Stimulated activated CD4-positive, alpha-beta T cell treated with anti-CD3 and anti-CD28 coated beads, Interleukin-1b, Interleukin-23, amount 100 ng/mL, for 48 hours (primary cell): ENCODE data around the gene MEAF6.

ENCODE experiments used
- DNase-seq: peaks from one replicate; pipeline ENCODE4 v3.0.0-alpha.2; 2020

The MEAF6 gene

DNA sequence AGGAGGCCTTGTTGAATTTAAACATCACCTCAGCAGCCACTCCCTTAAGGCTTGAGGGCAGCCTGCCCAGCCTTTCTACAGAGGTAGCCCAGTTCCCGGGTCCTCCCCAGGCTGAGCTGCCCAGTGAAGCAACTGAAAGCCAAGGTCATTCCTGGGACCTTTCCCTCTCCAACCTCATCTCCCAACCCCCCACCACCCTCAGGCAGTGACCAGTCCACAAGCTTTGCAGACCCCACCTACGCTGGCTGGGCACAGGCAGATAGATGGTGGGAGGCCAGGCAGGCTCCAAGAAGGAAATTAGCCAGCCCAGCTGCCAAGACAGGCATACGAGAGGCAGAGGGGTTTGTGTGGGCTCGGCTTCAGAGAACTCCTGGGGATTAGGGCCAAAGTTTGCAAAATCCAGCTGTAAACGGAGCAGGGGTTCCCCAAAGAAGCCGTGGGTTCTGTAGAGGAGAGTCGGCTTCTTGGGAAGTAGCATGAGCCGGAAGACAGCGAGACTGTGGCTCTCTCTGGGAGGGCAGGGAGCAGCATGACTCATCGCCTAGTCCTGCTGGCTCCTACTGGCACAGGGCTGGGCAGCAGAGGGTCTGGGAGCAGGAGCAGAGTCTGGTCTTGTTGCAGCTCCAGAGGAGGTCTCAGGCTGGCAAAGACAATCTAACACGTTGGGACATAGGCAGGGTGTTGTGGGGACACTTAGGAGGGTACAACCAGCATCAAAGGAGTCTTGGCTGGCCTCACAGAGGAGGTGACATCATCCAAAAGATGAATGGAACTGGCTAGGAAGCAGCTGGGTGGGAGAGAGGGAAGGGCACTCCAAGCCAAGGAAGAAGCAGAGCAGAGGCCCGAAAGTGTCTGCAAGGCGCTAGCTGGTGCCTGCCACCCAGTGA, 43.0 kb downstream of the MEAF6 start:
- no peak for DNase-seq

DNA sequence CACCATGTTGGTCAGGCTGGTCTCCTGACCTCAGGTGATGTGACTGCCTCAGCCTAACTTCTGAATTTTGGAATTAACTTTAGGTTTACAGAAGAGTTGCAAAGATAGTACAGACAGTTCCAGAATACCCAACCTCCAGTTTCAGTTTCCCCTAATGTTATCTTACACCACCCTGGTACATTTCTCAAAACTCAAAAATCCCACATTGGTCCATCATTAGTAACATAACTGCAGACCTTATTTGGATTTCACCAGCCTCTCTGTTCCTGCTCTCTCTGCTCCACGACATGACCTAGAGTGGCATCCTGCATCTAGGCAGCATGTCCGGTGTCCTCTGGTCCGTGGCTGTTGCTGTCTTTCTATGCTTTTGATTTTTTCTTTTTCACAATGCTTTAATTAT, 45.2 kb downstream of the MEAF6 start:
- DNase-seq = no peak

- no peak for DNase-seq
Measured at GRCh38 chr1:37468037-37468436, 46.5 kb downstream of the MEAF6 start.

DNA sequence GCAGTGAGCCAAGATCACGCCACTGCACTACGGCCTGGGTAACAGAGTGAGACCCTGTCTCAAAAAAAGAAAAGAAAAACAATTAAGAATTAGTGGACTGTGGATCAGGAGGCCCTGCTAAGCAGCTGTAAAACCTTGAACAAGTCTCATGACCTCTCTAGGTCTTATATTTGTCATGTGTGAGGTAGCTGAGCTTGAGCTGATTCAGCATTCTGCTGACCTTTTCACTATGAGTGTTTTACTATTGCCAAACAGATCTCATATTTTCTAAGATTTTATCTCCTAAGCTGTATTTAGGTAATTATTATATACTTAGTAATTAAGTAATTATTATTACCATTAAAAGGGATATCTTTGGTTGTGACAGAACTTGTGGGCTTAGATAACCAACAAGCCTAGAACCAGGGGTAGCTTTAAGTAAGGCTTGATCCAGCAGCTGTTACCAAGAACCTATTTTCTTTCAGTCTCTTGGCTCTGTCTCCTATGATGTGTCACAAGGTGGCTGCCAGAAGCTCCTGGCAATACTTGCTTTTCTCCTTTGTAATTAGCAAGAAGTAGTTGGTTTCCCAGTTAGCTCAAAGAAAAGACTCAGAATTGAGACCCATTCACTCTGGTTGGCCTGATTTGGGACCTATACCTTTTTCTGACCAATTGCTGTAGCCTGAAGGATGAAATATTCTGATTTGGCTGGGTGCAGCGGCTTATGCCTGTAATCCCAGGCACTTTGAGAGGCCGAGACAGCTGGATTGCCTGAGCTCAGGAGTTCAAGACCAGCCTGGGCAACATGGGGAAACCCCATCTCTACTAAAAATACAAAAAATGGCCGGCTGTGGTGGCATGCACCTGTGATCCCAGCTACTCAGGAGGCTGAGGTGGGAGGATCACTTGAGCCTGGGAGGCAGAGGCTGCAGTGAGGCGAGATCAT, 48.7 kb downstream of the MEAF6 start:
- no peak for DNase-seq

- no peak for DNase-seq
Measured at GRCh38 chr1:37464443-37464842, 50.1 kb downstream of the MEAF6 start.

GRCh38 chr1:37461698-37462436, 52.7 kb downstream of the MEAF6 start:
- no peak for DNase-seq

DNA sequence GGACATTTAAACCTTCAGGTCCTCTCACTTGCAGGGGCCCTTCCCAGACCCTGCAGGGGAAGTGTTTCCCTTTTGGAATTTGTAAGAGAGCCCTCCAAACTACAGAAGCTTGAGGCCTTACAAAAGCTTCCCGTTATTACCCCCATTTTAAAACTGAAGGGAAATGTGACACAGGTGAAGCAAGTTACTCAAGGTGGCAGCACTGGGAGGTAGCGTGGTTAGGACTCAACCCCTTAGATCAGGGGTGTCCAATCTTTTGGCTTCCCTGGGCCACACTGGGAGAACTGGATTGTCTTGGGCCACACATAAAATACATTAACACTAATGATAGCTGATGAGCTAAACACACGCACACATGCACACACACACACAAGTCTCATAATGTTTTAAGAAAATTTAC, 56.0 kb downstream of the MEAF6 start:
- DNase-seq = no peak

GRCh38 chr1:37456614-37457013, 58.0 kb downstream of the MEAF6 start:
- no peak for DNase-seq

DNA sequence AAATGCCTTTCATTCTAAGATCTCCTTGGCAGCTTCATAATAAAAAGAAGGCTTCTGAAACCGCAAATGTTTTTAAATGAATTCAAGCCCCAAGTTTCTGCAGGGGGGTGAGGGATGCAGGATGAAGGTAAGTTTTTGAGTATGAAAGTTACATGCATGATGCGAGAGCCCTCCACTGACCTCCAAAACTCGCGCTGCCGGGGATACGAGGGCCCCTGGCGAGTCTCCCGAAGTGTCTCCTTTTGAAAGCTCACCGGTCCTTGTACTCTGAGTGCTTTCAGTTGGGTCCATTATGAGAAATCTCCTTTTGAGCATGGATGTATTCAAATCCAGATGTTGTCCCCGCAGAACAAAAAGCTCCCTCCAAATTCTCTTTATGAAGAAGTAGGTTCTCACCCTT, 59.0 kb downstream of the MEAF6 start:
- DNase-seq = no peak

DNA sequence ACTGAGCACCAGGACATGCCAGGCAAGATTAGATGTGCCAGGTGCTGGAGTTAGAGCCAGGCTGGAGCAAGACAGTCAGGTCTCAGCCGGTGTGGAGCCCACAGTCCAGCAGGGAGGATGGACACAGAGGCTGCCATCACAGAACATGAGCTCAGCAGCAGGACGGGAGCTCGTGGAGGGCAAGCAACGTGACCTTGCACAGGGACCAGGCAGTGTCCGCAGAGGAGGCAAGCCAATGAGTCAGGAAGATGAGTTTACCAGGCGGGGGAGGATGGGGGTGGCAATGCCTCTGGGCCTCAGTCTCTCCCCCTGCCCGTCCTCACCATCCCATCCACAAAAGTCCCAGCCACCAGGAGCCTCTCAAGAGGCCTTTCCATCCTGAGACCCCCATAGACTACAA, 60.9 kb downstream of the MEAF6 start:
- DNase-seq = no peak

- DNase-seq = no peak
Measured at GRCh38 chr1:37452416-37452815, 62.1 kb downstream of the MEAF6 start.

- peak; percentile 22 for DNase-seq
Measured at GRCh38 chr1:37449936-37450335, 64.6 kb downstream of the MEAF6 start.

DNA sequence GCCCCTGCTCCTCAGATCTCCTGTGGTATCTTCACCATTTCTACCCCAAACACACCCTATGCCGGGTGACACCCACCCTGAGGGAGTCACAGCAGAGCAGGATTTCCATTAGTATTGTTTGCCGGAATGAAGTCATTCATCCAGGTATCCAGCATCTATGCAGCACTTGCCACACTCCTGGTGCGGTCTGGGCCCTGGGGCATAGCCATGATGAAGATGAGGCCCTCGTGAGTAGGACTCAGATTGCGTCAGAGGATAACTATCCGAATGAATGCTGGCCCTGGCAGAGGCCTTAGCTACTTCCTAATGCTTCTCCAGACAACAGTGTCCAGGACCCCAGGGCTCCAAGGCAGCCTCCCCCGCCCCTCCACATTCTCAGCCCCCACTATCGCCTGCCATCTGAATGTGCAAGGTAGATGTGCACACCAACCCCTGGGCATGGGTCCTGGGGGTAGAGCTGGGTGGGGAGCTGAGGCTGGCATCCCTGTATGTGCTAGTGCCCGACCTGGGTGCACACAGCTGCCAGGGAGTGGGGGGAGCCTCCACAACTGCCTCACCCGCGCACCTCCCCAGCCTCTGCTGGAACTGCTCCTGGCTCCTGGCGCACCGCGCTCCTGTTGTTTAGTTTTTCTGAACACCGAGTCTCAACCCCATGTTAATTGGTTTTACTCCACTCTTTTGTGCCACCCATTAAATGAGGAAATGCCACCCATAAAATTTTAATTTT, 65.7 kb downstream of the MEAF6 start:
- no peak for DNase-seq

- no peak for DNase-seq
Measured at GRCh38 chr1:37448185-37448584, 66.4 kb downstream of the MEAF6 start.

GRCh38 chr1:37446874-37447273, 67.7 kb downstream of the MEAF6 start:
- DNase-seq = no peak

GRCh38 chr1:37442644-37443043, 71.9 kb downstream of the MEAF6 start:
- DNase-seq = no peak
